AG09309 (cell line): ENCODE measurements around the gene NFIX.
A peak's percentile ranks its signal among the peaks of the same experiment; 100 is the strongest.

Experiments
- DNase-seq: peaks from one replicate; pipeline ENCODE4 v3.0.0-alpha.2; 2010; ENCODE audit warnings: low read depth
- H3K4me3 ChIP-seq: 2 replicates; pipeline ENCODE4 v1.5.1; 2011; ENCODE audit warnings: mild to moderate bottlenecking, low read depth, low read length, moderate library complexity; ENCODE audit not compliant: control insufficient read depth
- TF ChIP-seq, protein P1 (sequence below): IDR thresholded peaks from 2 replicates; pipeline ENCODE4 v1.5.1; 2011; ENCODE audit warnings: mild to moderate bottlenecking, low read depth, low read length, inconsistent platforms; ENCODE audit not compliant: insufficient read depth, control insufficient read depth; ENCODE audit errors: missing control alignments

The NFIX gene

GRCh38 chr19:12994701-12995595 lies at the start of gene NFIX:
TSS of gene NFIX (plus strand) at chr19:12995475. CDS start at chr19:12995838, 363 bp downstream.
- H3K4me3 ChIP-seq = peak within 1 kb of the TSS; percentile 78
- TF ChIP-seq, protein P1, sequence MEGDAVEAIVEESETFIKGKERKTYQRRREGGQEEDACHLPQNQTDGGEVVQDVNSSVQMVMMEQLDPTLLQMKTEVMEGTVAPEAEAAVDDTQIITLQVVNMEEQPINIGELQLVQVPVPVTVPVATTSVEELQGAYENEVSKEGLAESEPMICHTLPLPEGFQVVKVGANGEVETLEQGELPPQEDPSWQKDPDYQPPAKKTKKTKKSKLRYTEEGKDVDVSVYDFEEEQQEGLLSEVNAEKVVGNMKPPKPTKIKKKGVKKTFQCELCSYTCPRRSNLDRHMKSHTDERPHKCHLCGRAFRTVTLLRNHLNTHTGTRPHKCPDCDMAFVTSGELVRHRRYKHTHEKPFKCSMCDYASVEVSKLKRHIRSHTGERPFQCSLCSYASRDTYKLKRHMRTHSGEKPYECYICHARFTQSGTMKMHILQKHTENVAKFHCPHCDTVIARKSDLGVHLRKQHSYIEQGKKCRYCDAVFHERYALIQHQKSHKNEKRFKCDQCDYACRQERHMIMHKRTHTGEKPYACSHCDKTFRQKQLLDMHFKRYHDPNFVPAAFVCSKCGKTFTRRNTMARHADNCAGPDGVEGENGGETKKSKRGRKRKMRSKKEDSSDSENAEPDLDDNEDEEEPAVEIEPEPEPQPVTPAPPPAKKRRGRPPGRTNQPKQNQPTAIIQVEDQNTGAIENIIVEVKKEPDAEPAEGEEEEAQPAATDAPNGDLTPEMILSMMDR = no peak
- no peak for DNase-seq

GRCh38 chr19:12945479-12946091 lies 49.7 kb upstream of the NFIX start, which contains the start of gene RAD23A:
TSS of gene RAD23A (plus strand) at chr19:12945862. CDS start at chr19:12945949, 87 bp downstream.
- TF ChIP-seq, protein P1 = no peak
- peak; percentile 87 for DNase-seq
- peak within 1 kb of the TSS; percentile 72 for H3K4me3 ChIP-seq

DNA sequence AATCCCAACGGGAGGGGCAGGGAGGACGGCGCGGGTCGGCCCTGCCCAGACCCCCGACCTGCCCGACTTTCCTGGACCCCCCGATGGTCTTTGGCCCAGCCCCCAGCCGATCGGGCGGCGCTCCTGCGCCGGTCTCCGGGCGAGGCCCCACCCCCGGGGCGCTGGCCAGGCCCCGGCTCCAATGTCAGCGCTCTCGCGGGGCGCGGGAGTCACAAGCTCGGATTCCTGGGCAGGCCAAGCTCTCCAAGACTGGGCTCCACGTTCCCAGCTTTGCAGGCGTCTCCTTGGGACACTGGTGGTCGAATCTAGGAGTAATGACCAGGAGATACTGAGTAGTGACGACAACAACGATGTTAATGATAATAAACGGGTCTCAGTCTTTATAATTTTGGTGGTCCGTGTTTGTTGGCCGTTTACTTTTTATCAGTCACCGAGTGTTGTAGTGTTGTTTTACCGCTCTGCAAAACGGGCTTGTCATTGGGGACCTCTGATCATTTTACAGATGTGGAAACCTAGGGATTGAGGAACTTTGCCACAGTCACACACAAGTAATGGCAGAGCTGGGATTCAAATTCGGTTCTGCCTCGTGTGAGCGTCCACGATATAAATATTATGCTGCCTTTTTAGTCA lies 49.1 kb upstream of the NFIX start:
- DNase-seq = no peak
- TF ChIP-seq, protein P1 = no peak
- peak overlapping the region; percentile 72 for H3K4me3 ChIP-seq

DNA sequence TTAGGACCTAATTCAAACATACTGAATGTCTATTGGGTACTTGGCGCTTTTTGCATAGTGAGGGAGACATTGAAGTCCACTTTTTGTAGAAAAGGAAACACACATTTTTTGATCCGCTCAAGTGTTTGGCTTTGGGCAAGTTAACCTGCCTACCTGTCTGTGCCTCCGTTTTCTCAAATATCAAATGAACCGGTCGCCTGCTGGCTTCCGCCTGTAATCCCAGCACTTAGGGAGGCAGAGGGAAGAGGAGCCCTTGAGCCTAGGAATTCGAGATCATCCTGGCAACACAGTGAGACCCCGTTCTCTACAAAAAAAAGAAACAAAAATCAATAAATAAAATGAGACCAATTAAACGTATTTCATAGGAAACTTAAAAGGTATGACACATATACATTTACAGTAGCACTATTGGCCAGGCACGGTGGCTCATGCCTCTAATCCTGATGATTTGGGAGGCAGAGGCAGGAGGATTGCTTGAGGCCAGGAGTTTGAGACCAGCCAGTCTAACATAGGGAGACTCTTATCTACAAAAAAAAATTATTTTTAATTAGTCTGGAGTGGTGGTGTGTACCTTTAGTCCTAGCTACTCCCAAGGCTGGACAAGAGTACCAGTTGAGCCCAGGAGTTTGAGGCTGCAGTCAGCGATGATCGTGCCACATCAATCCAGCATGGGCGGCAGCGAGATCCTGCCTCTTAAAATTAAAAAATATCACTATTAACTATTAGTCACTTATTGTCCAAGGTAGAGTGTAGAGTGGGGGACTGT lies 48.4 kb upstream of the NFIX start:
- DNase-seq = no peak

GRCh38 chr19:12947702-12948611 lies 47.3 kb upstream of the NFIX start:
- H3K4me3 ChIP-seq = no peak overlapping the region
- no peak for DNase-seq
- TF ChIP-seq, protein P1 = no peak

More for the DNA sequence above, 48.4 kb upstream of the NFIX start:
- H3K4me3 ChIP-seq = peak overlapping the region; percentile 72
- TF ChIP-seq, protein P1 = no peak
